Epithelial cell of proximal tubule (primary cell): ENCODE data around the gene ADAM19. TPM values are rescaled to one million over a fixed set of nuclear protein-coding genes. Genes with fewer than 3 reads are reported as not detected.

ENCODE experiments used
- DNase-seq: peaks from one replicate; pipeline ENCODE4 v3.0.0-alpha.2; 2011; ENCODE audit warnings: low read depth
- H3K4me3 ChIP-seq: 2 replicates; pipeline ENCODE4 v1.5.1; 2011; ENCODE audit warnings: low read depth, mild to moderate bottlenecking, low read length
- total RNA-seq: library from RNA; depleted of rRNA; stranded (reverse); fragments of >200 nt; gene quantifications from 2 replicates; pipeline ENCODE4 v1.2.3, GENCODE V29; 2015
- TF ChIP-seq, protein P1 (sequence below): conservative IDR thresholded peaks from 2 replicates; pipeline ENCODE4 v1.5.1; 2012; ENCODE audit warnings: low read depth, mild to moderate bottlenecking, low read length

The ADAM19 gene
- total RNA-seq, 1 donor from 2014 or later, result 19.3 TPM

DNA sequence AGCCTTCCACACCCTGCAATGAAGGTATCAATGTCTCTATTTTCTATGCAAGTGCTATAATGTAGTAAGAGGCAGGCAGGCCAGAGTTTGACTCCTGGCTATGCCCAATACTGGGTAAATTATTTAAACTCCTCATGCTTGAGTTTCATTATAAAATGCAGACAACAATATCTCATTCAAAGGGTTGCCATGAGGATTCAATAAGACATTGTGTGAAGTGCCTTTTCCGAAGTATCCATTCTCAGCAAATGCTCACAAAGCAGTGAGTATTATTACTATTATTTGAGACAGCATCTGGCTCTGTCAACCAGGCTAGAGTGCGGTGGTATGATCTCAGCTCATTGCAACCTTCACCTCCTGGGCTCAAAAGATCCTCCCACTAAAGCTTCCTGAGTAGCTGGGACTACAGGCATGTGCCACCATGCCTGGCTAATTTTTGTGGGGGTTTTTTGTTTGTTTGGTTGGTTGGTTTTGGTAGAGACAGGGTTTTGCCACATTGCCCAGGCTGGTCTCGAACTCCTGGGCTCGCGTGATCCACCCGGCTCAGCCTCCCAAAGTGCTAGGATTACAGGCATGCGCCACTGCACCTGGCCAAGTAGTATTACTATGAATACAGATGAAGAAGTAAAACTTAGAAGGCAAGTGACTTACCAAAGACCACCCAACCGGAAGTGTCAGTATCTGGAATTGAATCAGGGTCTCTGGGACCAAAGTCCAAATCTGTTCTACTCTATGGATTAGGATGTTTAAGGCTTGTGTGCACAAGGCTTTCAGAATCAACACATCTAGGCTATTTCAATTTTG lies 18.8 kb downstream of the ADAM19 start:
- no peak for DNase-seq
- TF ChIP-seq, protein P1, sequence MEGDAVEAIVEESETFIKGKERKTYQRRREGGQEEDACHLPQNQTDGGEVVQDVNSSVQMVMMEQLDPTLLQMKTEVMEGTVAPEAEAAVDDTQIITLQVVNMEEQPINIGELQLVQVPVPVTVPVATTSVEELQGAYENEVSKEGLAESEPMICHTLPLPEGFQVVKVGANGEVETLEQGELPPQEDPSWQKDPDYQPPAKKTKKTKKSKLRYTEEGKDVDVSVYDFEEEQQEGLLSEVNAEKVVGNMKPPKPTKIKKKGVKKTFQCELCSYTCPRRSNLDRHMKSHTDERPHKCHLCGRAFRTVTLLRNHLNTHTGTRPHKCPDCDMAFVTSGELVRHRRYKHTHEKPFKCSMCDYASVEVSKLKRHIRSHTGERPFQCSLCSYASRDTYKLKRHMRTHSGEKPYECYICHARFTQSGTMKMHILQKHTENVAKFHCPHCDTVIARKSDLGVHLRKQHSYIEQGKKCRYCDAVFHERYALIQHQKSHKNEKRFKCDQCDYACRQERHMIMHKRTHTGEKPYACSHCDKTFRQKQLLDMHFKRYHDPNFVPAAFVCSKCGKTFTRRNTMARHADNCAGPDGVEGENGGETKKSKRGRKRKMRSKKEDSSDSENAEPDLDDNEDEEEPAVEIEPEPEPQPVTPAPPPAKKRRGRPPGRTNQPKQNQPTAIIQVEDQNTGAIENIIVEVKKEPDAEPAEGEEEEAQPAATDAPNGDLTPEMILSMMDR, result no peak
- H3K4me3 ChIP-seq, result no peak overlapping the region

DNA sequence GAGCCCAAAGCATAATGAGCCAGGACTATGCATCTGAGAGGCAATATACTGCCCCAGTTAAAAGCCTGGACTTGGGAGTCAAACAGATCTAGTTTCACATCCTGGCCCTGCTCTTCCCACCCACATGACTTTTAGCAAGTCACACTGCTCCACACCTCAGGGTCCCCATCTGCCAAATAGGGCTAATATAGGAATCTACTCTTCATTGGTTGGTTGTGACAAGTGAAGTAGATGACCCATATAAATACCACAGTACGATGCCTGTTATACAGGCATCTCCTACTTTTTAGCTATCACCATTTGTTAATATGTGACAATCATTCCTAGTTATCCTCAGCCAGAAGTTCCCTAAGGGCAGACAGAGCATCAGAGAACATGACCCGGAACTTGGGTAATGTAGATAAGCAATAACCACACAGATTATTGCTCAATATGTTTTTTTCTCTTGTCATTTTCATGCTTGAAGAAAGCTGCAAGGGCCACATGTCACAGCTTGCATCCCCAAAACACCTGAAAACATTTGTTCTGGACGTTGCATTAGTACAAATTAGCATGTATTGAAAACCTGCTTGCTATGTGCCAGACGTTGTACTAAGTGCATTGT lies 20.4 kb downstream of the ADAM19 start:
- H3K4me3 ChIP-seq, result no peak overlapping the region
- DNase-seq, result no peak
- TF ChIP-seq, protein P1, result no peak

DNA sequence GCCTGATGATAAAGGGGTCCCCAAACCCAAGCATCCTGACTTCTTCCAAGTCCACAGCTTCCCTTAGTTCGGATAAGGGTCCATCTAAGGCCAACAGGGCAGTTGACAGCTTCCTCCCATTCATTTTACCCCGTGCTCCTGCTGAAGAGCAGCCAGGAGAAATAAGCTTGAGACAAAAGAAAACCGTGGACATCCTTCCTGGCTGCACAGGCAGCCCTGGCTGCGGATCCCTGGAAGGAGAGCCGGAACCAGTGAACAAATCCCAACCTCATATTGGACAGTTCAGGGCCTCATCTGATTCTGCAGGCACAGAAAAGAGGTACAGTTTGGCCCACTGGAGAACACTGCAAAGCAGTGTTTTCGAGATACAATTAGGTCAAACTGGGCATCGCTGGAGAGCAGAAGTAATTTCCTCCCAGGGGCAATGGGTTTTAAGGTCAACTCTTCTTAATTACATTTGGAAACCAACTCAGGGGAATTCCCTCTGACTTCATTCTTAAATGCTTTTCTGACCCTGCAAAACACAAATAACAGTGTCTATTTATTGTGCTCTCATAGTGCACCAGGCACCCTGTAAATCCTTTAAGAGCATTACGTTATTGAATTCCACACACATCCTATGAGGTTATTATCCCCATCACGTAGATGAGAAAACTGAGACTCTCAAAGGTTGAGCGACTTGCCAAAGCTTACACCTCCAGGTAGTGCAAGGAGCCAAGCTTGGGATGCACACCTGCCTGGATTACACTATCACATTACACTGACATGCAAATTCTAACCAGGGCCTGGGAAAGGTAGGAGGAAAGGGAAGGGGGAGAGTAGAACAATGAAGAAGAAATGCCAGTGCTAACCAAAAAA lies 21.2 kb downstream of the ADAM19 start:
- TF ChIP-seq, protein P1, result no peak
- no peak for DNase-seq
- no peak overlapping the region for H3K4me3 ChIP-seq

DNA sequence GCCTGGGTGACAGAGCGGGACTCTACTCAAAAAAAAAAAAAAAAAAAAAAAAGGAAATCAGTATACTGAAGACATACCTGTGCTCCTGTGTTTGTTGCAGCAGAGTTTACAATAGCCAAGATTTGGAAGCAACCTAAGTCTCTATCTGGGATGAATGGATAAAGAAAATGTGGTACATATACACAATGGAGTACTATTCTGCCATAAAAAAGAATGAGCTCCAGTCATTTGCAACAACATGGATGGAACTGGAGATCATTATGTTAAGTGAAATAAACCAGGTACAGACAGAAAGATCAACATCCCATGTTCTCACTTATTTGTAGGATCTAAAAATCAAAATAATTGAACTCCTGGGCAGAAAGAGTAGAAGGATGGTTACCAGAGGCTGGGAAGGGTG lies 22.9 kb downstream of the ADAM19 start:
- TF ChIP-seq, protein P1, result no peak
- no peak for DNase-seq
- H3K4me3 ChIP-seq, result no peak overlapping the region

DNA sequence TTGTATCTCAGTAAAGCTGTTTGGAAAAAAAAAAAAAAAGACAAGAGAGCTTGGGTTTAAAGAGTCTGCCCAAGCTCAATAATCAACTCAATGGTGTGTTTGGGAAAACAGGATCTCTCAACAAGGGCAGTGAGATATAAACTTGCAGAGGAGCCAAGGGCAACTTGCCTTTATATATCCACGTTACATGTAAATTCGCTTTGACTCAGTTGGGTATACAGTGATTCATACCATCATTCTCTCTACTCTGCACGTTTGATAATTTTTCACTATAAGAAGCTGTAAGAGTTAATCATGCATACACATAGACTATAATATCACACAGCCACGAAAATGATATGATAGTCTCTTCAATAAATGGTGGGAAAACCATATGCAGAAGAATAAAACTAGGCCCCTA lies 24.9 kb downstream of the ADAM19 start:
- no peak for DNase-seq
- no peak overlapping the region for H3K4me3 ChIP-seq
- TF ChIP-seq, protein P1, result no peak

DNA sequence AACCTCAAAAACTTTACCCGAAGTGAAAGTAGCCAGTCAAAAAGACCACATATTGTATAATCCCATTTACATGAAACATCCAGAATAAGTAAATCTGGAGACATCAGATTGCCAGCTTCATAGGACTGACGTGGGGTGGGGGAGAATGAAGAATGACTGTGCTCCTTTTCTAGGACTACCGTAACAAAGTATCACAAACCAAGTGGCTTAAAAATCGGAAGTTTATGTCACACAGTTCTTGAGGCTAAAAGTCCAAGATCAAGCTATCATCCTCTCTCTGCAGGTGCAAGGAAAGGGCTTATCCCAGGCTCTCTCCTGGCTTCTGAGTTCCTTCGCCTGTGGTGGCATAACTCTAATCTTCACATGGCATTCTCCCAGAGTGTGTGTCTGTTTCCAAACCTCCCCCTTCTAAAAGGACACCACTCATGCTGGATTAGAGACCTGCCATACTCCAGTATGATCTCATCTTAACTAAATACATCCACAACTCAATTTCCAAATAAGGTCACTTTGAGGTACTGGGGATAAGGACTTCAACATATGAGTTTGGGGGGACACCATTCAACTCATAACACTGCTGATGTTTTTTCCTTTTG lies 25.5 kb downstream of the ADAM19 start:
- H3K4me3 ChIP-seq, result no peak overlapping the region
- DNase-seq, result no peak
- TF ChIP-seq, protein P1, result no peak
